ENCODE results near the gene CACNA2D3.

CACNA2D3 gene

GRCh38 chr3:54153477-54153876 lies 31.1 kb downstream of the CACNA2D3 start:
- no peak overlapping the region for H3K4me3 ChIP-seq (ENCODE audit: low read depth, low read length)
- TF ChIP-seq CTCF (IDR thresholded peaks at IDR 0.05; ENCODE audit: insufficient read depth, low read depth, low read length, missing control alignments): no peak
- DNase-seq (ENCODE audit: low read depth): no peak

GRCh38 chr3:54157860-54158259 lies 35.5 kb downstream of the CACNA2D3 start:
- no peak for TF ChIP-seq CTCF (IDR thresholded peaks at IDR 0.05; ENCODE audit: insufficient read depth, low read depth, low read length, missing control alignments)
- no peak overlapping the region for H3K4me3 ChIP-seq (ENCODE audit: low read depth, low read length)
- DNase-seq (ENCODE audit: low read depth): no peak

DNA sequence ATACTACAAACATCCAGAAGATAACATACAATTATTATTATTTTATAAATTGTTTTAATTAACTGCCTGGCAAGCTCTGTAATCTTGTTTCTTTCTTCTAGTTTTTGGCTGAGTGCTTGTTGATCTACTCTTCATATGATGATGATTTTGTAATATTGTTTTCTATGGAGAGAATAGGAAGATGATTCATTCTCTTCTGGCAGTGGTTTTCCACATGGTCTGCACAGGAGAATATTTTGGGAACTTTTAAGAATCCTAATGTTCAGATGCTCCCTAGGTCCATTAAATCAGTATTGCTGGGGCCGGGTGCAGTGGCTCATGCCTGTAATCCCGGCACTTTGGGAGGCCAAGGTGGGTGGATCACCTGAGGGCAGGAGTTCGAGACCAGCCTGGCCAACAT lies 37.6 kb downstream of the CACNA2D3 start:
- DNase-seq (ENCODE audit: low read depth): no peak
- no peak for TF ChIP-seq CTCF (IDR thresholded peaks at IDR 0.05; ENCODE audit: insufficient read depth, low read depth, low read length, missing control alignments)
- H3K4me3 ChIP-seq (ENCODE audit: low read depth, low read length): no peak overlapping the region

GRCh38 chr3:54163441-54163840 lies 41.1 kb downstream of the CACNA2D3 start:
- H3K4me3 ChIP-seq (ENCODE audit: low read depth, low read length): no peak overlapping the region
- no peak for TF ChIP-seq CTCF (IDR thresholded peaks at IDR 0.05; ENCODE audit: insufficient read depth, low read depth, low read length, missing control alignments)
- no peak for DNase-seq (ENCODE audit: low read depth)

- no peak for TF ChIP-seq CTCF (IDR thresholded peaks at IDR 0.05; ENCODE audit: insufficient read depth, low read depth, low read length, missing control alignments)
- no peak overlapping the region for H3K4me3 ChIP-seq (ENCODE audit: low read depth, low read length)
- DNase-seq (ENCODE audit: low read depth): no peak
Observed at GRCh38 chr3:54164192-54164975, 42.0 kb downstream of the CACNA2D3 start.

DNA sequence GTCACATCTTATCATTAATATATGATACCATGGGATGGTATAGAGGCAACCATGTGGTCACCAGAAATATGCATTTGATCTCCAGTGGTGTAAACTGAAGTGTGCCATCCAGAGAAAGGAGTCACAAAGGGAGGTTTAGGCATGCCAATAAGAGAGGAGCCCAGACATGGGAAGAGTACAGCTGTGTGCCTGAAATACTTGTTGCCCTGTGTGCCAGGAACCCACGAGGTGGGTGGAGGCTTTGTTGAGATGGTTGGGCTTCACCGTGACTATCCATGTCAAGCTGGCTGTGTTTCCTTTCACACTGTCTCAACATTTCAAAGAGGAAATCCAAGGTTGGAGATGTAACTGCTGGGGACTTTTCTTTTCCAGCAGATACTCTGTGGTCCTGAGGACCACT lies 43.5 kb downstream of the CACNA2D3 start:
- no peak for TF ChIP-seq CTCF (IDR thresholded peaks at IDR 0.05; ENCODE audit: insufficient read depth, low read depth, low read length, missing control alignments)
- DNase-seq (ENCODE audit: low read depth): no peak
- H3K4me3 ChIP-seq (ENCODE audit: low read depth, low read length): no peak overlapping the region

- no peak overlapping the region for H3K4me3 ChIP-seq (ENCODE audit: low read depth, low read length)
- TF ChIP-seq CTCF (IDR thresholded peaks at IDR 0.05; ENCODE audit: insufficient read depth, low read depth, low read length, missing control alignments): no peak
- DNase-seq (ENCODE audit: low read depth): no peak
Observed at GRCh38 chr3:54167999-54168398, 45.6 kb downstream of the CACNA2D3 start.
